ENCODE results near the gene GID4.

DNA sequence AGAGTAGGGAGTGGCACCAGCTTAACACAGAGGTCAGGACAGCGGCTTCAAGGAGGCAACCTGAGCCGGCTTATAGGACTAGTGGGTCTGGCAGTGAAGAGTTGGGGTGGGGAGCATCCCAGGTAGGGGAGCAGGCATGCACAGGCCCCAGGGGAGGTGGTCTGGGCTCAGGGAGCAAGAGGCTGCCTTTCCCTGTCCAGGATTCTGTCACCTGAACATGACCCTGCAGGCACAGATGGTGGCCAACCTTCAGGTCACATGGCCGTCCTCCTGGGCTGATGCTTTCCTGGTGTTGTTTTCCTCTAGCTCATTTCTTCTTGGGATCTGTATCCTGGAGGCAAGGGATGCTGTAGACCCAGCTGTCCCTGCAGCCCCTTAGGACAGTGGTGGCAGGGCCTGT lies 65.8 kb downstream of the GID4 start:
- TF ChIP-seq REST (IDR thresholded peaks at IDR 0.05; ENCODE audit: insufficient read depth in 1 of 2, low read depth in 2 of 2, low read length in 2 of 2) (no peak), TAF1 (IDR thresholded peaks at IDR 0.05; ENCODE audit: borderline replicate concordance, insufficient read depth, low read length) (no peak)
